Duodenal mucosa (tissue), 2 donors: ENCODE results near the gene TSPO.

Source experiments
- H3K27ac ChIP-seq: one replicate; pipeline ENCODE4 v1.7.0; 2013; ENCODE audit warnings: low read depth, low read length
- H3K27me3 ChIP-seq, 2 donors: one replicate each; pipeline ENCODE4 v1.7.0; 2013; ENCODE audit warnings: low read length in 2 of 2, control low read depth in 1 of 2; ENCODE audit not compliant: insufficient read depth in 2 of 2, control insufficient read depth in 1 of 2
- H3K36me3 ChIP-seq, 2 donors: one replicate each; pipeline ENCODE4 v1.7.0; 2013; ENCODE audit warnings: low read length in 2 of 2, control low read depth in 1 of 2; ENCODE audit not compliant: insufficient read depth in 2 of 2, control insufficient read depth in 1 of 2
- H3K4me1 ChIP-seq, 2 donors: one replicate each; pipeline ENCODE4 v1.7.0; 2013; ENCODE audit warnings: low read length in 2 of 2, control low read depth in 1 of 2; ENCODE audit not compliant: insufficient read depth in 2 of 2, control insufficient read depth in 1 of 2
- H3K4me3 ChIP-seq, 2 donors: one replicate each; pipeline ENCODE4 v1.7.0; 2013; ENCODE audit warnings: low read length in 2 of 2, low read depth in 1 of 2
- H3K9ac ChIP-seq, 2 donors: one replicate each; pipeline ENCODE4 v1.7.0; 2013; ENCODE audit warnings: low read length in 2 of 2, low read depth in 1 of 2
- H3K9me3 ChIP-seq, 2 donors: one replicate each; pipeline ENCODE4 v1.7.0; 2013; ENCODE audit warnings: low read length in 2 of 2, control low read depth in 1 of 2; ENCODE audit not compliant: control insufficient read depth in 1 of 2

Gene TSPO

DNA sequence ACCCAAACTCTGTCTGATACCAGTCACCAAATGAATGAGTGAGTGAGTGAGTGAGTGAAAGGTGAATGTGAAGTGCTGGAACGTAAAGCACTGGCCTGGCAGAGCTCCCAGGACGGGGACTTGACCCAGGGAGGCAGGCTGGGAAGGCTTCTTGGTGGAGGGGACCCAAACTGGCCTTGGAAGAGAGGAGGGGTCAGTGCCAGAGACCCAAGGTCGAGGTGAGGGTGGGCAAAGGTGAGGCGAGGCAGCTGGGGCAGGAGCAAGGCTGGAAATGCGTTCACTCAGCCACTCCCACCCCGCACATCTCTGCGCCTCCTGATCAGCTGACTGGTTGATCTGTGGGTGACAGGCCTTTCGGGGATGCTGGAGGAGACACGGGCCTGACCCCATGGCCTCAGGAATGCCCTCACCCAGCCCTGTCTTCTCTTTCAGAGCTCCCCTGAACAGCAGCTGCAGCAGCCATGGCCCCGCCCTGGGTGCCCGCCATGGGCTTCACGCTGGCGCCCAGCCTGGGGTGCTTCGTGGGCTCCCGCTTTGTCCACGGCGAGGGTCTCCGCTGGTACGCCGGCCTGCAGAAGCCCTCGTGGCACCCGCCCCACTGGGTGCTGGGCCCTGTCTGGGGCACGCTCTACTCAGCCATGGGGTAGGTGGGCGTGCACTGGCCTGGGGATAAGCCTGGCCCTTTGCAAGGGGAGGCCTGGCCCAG, 7.6 kb downstream of the TSPO start:
- Histone ChIP-seq H3K27ac (no peak overlapping the region), H3K9ac (no peak overlapping the region), H3K27me3 (no peaks in the 10 kb centered on the region), H3K9me3 (no peaks in the 10 kb centered on the region), H3K4me1 (peaks cover 28 to 44% of the 10 kb centered on the region in 2 donors), H3K36me3 (peaks cover 6 to 15% of the 10 kb centered on the region in 2 donors), H3K4me3 (no peak overlapping the region)

DNA sequence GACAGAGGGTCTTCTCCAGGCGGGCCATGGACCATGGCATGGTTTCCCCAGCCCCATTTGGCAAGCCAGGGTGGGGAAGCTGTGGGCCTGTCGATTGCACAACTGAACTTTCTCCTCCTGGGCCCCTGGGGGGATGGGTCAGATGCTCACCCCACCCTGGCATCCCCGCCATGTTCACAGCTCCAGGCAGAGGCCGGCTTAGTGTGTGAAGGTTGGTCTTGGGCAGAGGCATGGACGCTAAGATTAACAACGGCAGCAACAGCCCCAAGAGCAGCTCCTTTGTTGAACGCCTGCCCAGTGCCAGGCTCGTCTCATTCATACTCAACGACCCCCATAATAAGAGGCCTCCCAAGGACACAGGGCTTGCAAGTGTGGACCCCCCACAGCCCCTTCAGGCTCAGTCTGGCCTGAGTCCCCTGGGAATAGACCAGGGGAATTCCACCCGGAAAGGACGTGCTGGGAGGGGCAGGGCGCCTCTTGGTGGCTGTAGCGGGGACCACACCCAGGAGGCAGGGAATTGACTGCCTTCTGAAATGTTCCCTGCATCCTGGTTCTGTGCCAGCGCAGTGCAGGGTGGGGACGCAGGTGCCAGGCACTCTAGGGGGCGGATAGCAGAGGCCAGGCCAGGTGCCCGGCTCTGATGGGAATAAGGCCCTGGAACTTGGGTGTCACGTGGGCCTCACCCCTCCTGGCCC, 8.3 kb downstream of the TSPO start:
- Histone ChIP-seq H3K27ac (no peak overlapping the region), H3K4me1 (peaks cover 28 to 40% of the 10 kb centered on the region in 2 donors), H3K4me3 (no peak overlapping the region), H3K36me3 (peaks cover 6 to 15% of the 10 kb centered on the region in 2 donors), H3K27me3 (no peaks in the 10 kb centered on the region), H3K9me3 (no peaks in the 10 kb centered on the region), H3K9ac (no peak overlapping the region)

DNA sequence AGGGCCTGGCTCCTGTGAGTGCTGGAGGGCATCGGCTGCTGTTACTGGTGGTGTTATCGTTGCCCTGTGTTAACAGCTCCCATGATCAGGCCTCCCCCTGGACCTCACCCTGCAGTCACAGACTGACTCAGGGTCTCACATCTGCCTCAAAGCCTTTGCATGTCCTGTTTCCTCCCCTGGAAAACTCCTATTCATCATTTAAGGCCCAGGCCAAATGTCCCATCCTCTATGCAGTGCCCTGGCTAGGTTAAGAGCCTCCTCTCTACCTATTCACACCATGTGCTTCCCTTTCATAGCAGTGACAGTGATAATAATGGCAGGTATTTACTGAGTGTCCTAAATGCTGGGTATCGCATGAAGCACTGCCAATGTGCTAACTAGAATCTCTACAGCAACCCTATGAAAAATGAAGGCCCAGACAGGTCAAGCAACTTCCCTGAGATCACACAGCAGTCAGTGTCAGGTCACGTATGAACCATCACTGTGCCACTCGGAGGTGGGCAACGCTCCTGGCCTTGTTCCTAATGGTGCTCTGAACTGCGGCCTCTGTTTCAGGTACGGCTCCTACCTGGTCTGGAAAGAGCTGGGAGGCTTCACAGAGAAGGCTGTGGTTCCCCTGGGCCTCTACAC, 9.3 kb downstream of the TSPO start:
- Histone ChIP-seq H3K4me1 (peaks cover 28 to 38% of the 10 kb centered on the region in 2 donors), H3K4me3 (no peak overlapping the region), H3K27me3 (no peaks in the 10 kb centered on the region), H3K9ac (peak overlapping the region in 1 of 2 donors; percentile 24), H3K9me3 (no peaks in the 10 kb centered on the region), H3K27ac (no peak overlapping the region), H3K36me3 (peaks cover 6 to 13% of the 10 kb centered on the region in 2 donors)

DNA sequence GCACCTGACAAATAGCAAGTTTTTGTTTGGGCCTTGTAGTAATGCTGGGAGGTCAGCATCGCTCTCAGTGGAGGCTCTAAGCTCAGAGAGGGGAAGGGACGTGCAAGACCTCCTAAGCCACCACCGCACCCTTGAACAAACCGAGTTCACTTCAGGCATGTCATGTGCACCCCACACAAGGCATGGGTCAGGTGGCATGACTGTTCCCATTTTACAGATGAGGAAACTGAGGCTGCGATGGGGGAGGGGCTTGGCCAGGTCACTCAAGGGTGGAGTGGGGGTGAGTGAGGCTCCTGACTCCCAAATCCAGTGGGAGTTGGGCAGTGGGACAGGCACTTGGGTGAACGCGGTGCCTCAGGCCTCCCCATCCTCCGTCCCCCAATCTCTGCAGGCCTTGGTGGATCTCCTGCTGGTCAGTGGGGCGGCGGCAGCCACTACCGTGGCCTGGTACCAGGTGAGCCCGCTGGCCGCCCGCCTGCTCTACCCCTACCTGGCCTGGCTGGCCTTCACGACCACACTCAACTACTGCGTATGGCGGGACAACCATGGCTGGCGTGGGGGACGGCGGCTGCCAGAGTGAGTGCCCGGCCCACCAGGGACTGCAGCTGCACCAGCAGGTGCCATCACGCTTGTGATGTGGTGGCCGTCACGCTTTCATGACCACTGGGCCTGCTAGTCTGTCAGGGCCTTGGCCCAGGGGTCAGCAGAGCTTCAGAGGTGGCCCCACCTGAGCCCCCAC, 11.2 kb downstream of the TSPO start:
- no peak overlapping the region for H3K27ac ChIP-seq
- peaks cover 6 to 20% of the 10 kb centered on the region in 2 donors for H3K36me3 ChIP-seq
- no peak overlapping the region for H3K9ac ChIP-seq
- no peaks in the 10 kb centered on the region for H3K9me3 ChIP-seq
- peaks cover 21 to 35% of the 10 kb centered on the region in 2 donors for H3K4me1 ChIP-seq
- H3K27me3 ChIP-seq, result no peaks in the 10 kb centered on the region
- no peak overlapping the region for H3K4me3 ChIP-seq

DNA sequence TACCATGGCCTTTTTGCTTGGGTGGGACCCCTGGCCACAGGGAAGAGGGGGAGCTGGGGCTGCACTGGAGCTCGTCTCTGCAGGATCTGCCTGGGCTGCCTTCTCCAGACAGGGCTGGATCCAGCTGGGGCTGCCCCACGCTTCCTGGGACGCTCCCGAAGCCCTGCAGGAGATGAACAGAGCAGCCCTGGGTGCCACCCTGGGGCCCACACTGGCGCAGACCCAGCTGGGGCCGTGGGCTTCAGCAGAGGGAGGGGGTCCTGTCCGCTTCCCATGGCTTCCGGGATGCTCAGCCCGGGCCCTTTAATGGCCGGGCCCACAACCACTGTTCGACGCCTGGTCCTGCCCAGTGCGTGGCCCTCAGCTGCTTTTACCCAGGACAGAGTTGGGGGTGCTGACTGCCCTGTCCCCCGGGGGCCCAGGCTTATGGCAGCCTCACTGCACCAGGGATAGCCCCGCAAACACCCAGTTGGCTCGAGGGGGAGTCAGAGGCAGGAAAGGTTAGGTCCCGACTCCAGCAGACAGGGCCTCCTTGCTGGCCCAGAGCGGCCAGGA, 12.0 kb downstream of the TSPO start:
- Histone ChIP-seq H3K4me1 (peaks cover 15 to 27% of the 10 kb centered on the region in 2 donors), H3K36me3 (peaks cover 6 to 27% of the 10 kb centered on the region in 2 donors), H3K27me3 (no peaks in the 10 kb centered on the region)

DNA sequence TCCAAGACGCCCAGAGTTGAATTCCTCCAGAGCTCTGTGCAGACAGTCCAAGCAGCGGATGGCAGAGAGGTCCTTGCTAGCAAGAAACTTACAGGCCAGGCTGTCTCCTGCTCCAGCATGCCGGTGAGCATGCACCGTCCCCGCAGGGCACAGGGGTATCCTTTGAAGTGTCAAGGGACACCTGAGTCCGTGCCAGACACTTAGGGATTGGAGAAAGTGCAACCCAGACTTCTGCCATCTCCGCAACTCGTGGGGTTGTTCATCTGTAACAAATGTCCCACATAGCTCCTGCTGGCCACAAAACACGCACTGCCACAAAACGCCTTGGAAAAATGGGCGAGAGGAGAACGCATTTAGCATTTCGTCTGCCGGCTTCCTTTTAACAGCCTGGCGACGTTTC, 13.3 kb downstream of the TSPO start:
- Histone ChIP-seq H3K9ac (no peak overlapping the region), H3K27ac (no peak overlapping the region), H3K27me3 (no peaks in the 10 kb centered on the region), H3K9me3 (no peaks in the 10 kb centered on the region), H3K4me3 (no peak overlapping the region), H3K36me3 (peaks cover 6 to 32% of the 10 kb centered on the region in 2 donors), H3K4me1 (peaks cover 6 to 14% of the 10 kb centered on the region in 2 donors)

More for the DNA sequence above, 12.0 kb downstream of the TSPO start:
- Histone ChIP-seq H3K4me3 (no peak overlapping the region), H3K27ac (no peak overlapping the region), H3K9ac (no peak overlapping the region), H3K9me3 (no peaks in the 10 kb centered on the region)

DNA sequence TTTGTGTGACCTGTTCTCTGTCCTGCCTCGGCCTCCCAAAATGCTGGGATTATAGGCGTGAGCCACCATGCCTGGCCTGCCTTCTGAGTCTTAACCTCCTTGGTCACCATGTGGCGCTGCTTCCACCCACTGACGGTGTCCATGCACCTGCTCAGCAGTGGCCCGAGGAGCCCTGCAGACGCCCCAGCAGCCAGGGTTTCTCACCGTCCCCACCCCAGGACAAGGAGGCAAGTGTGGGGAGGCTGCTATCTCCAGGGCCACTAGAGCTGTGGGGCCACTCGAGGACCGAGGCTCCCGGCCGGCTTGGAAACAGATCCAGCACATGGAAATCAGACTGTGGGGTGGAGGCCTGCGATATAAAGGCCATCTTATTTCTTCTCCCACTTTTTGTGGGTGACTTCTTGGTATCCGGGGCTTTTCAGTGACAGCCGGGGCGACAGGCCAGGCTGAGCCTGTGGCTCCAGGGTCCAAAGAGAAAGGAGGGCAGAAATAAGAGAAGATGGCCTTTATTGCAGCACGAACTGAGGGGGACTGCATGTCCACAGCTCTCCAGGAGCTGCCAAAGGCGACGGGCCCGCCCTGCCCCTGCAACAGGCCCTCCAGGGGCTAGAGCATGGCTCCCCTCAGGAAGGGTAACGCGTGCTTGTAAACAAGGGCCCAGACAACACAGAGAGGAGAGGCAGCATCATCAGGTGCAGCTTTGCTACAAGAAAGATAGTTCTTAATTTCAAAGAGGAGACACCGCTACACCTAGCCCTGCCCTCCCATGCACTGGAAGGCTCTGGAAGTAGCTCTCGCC, 15.0 kb downstream of the TSPO start:
- H3K4me1 ChIP-seq, result peaks cover 3 to 15% of the 10 kb centered on the region in 2 donors
- H3K4me3 ChIP-seq, result no peak overlapping the region
- H3K27me3 ChIP-seq, result no peaks in the 10 kb centered on the region
- H3K27ac ChIP-seq, result no peak overlapping the region
- no peaks in the 10 kb centered on the region for H3K9me3 ChIP-seq
- peaks cover 0 to 42% of the 10 kb centered on the region in 2 donors for H3K36me3 ChIP-seq
- no peak overlapping the region for H3K9ac ChIP-seq

DNA sequence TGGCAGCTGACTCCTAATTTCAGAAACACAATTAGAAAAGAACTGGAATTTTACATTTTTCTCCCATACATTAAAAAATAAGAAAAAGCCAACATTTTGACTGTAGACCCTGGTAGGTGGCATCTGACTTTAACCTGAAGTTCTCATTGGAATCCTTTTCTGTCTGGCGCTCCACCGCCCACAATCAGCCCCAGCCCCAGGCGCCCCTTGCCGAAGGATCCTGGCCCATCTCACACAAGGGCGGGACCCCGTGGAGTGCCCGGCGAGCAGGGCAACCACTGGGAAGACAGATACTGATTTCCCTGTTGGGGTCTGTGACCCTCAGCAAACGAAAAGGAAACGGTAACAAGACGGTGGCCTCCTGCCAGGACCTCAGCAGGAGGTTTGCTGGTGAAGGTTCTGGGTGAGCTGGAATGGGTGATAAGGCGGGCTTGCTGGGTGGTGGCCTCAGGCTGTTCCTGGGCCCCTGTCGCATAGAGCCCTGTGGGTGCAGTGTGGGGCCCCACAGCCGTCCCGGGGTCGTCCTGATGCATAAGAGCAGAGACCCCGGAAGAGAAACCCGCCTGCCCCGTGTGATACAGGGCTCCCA, 15.7 kb downstream of the TSPO start:
- no peaks in the 10 kb centered on the region for H3K27me3 ChIP-seq
- no peak overlapping the region for H3K27ac ChIP-seq
- no peak overlapping the region for H3K4me3 ChIP-seq
- H3K36me3 ChIP-seq, result peaks cover 0 to 47% of the 10 kb centered on the region in 2 donors
- no peaks in the 10 kb centered on the region for H3K9me3 ChIP-seq
- H3K9ac ChIP-seq, result no peak overlapping the region
- H3K4me1 ChIP-seq, result peaks cover 11 to 19% of the 10 kb centered on the region in 2 donors
